Measurements from ENCODE around the gene RERE.

DNA sequence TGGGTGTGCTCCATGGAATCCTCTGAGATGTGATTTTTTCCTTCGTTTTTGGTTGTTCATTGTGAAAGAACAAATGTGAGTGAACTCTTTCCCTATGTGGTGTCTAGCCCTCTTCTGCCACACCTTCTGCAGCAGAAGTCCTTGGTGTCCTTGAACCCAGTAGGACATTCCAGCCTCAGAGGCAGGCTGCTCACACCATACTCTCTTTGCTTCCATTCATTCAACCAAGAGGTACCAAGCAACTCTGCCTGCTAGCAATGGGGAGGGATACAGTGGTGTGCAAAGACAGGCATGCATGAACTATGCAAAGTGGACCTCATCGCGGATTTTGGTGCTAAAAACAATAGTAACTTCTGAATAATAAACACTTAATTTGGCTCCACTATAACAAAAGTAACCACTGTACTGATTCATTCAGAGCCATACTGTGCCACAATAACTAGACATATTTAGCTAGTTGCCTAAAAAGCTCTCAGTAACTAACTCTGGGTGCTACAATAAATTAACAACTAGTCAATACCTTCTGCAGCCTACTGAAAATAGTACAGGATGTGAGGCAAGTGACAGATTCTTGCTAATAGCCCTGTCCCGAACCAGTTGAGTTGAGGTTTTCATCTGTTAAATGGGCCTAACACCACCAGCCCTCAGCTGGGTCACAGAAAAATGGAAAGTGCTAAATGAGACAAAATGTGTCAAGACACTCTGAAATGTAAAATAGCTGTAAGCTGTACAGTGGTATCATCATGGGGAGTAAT lies 344.1 kb downstream of the RERE start:
- TF ChIP-seq EZH2 (IDR thresholded peaks at IDR 0.05) (no peak), FOXP2 (optimal IDR thresholded peaks at IDR 0.05; ENCODE audit: control extremely low read depth, extremely low read length, insufficient read depth) (no peak), POLR2AphosphoS5 (IDR thresholded peaks at IDR 0.05; ENCODE audit: borderline replicate concordance, low read depth, low read length) (no peak)

Measured in SK-N-MC (cell line).